ENCODE data around the gene KRT9. TPM values are rescaled to one million over a fixed set of nuclear protein-coding genes. Genes with fewer than 3 reads are reported as not detected.
"Not testable (repeated sequence)": the region's sequence is repeated elsewhere in the genome, so short reads cannot be mapped to it uniquely, and the experiment has no call there.

KRT9 gene
- total RNA-seq, 1 donor from 2014 or later, result 0.30 TPM

DNA sequence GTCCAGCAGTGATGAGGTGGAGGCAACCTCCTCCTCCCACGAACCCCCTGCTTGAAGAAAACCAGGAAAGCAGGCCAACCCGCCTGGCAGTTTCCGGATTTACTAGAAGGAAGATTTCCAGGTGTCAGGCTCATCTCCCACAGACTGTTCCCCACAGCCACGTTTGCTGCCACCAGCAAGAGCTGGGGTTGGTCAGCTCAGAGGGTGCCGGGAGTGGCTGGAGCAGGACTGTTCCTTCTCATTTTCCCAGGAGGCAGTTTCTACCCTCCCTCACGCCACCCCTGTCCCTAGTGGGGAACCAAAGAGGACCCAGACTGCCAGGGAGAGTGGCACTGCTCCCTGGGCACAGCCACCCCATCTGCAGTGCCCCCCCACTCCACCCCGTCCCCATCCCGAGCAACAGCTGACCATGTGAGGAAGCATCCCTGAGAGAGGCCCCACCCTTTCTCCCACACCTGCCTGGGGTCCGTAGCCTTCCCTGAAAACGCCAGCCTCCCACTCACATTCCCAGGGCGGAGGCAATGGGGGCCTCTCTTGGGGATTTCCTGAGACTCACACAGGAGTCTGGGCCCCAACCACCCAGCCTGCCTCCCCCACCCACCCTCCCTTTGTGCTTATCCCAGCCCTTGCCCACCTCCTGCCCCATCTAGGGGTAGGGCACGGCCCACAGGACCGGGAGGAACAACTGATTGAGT is 46.6 kb upstream of the KRT9 start:
- H3K36me3 Mint-ChIP-seq (ENCODE audit: unreplicated experiment), result no peaks in the 10 kb centered on the region
- no peaks in the 10 kb centered on the region for H3K9me3 Mint-ChIP-seq (ENCODE audit: unreplicated experiment)
- H3K4me1 Mint-ChIP-seq (ENCODE audit: unreplicated experiment), result peaks cover 38% of the 10 kb centered on the region
- DNase-seq (ENCODE audit: extremely low spot score, unreplicated experiment), result no peak
- H3K4me3 Mint-ChIP-seq (ENCODE audit: unreplicated experiment), result no peak overlapping the region
- TF ChIP-seq CTCF (IDR thresholded peaks at IDR 0.05), result no peak
- H3K27ac Mint-ChIP-seq (ENCODE audit: unreplicated experiment), result no peak overlapping the region
- peaks cover 2% of the 10 kb centered on the region for H3K27me3 Mint-ChIP-seq (ENCODE audit: unreplicated experiment)

DNA sequence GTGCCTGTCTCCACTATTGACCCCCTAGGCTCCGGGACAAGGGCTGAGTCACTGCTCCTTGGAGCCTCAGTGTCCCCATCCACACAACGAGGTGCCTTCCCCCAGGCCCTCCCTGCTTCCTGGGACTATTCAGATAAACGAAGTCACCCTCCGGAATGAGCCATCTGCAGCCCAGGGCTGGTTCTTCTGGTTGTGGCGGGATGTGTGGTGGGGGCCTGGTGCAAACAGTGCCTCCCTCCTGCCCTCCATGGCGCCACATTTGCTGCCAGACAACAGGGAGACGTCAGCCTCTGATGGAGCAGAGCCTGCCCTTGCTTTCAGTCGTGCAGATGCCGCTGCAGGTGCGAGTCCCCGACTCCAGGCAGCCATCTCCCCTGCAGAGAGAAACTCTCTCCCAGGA is 45.8 kb upstream of the KRT9 start:
- Mint-ChIP-seq H3K4me3 (ENCODE audit: unreplicated experiment) (no peak overlapping the region), H3K9me3 (ENCODE audit: unreplicated experiment) (no peaks in the 10 kb centered on the region), H3K4me1 (ENCODE audit: unreplicated experiment) (peaks cover 36% of the 10 kb centered on the region), H3K36me3 (ENCODE audit: unreplicated experiment) (no peaks in the 10 kb centered on the region), H3K27me3 (ENCODE audit: unreplicated experiment) (peaks cover 2% of the 10 kb centered on the region), H3K27ac (ENCODE audit: unreplicated experiment) (no peak overlapping the region)
- no peak for TF ChIP-seq CTCF (IDR thresholded peaks at IDR 0.05)
- DNase-seq (ENCODE audit: extremely low spot score, unreplicated experiment), result no peak

- TF ChIP-seq CTCF (IDR thresholded peaks at IDR 0.05), result no peak
- no peaks in the 10 kb centered on the region for H3K9me3 Mint-ChIP-seq (ENCODE audit: unreplicated experiment)
- DNase-seq (ENCODE audit: extremely low spot score, unreplicated experiment), result no peak
- no peak overlapping the region for H3K27ac Mint-ChIP-seq (ENCODE audit: unreplicated experiment)
- no peaks in the 10 kb centered on the region for H3K36me3 Mint-ChIP-seq (ENCODE audit: unreplicated experiment)
- peaks cover 2% of the 10 kb centered on the region for H3K27me3 Mint-ChIP-seq (ENCODE audit: unreplicated experiment)
- H3K4me1 Mint-ChIP-seq (ENCODE audit: unreplicated experiment), result peaks cover 34% of the 10 kb centered on the region
- no peak overlapping the region for H3K4me3 Mint-ChIP-seq (ENCODE audit: unreplicated experiment)
Measured at GRCh38 chr17:41617136-41617535, 45.3 kb upstream of the KRT9 start.

- H3K9me3 Mint-ChIP-seq (ENCODE audit: unreplicated experiment); DNase-seq (ENCODE audit: extremely low spot score, unreplicated experiment); H3K27me3 Mint-ChIP-seq (ENCODE audit: unreplicated experiment); H3K36me3 Mint-ChIP-seq (ENCODE audit: unreplicated experiment); H3K4me3 Mint-ChIP-seq (ENCODE audit: unreplicated experiment); H3K27ac Mint-ChIP-seq (ENCODE audit: unreplicated experiment): not testable (repeated sequence)
- peaks cover 28% of the 10 kb centered on the region for H3K4me1 Mint-ChIP-seq (ENCODE audit: unreplicated experiment)
Measured at GRCh38 chr17:41616486-41616885, 44.6 kb upstream of the KRT9 start.

DNA sequence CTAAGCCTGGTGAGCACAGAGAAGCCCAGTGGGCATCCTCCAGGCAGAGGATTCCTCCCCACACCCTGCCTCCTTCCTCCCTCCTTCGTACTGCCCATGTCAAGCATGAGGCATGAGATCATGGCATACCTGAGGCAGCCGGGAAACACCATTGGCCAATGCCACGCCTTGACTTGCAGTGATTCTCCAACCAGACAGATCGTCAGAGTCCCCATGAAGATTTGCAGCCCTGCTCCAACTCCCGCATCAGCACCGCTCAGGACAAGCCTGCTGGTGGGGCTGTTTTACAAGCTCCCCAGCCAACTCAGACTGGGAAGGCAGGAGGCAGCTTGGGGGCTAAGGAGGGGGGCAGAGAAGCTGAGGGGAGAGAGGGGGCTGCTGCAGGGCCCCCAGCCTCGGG is 43.6 kb upstream of the KRT9 start:
- peaks cover 2% of the 10 kb centered on the region for H3K27me3 Mint-ChIP-seq (ENCODE audit: unreplicated experiment)
- no peaks in the 10 kb centered on the region for H3K9me3 Mint-ChIP-seq (ENCODE audit: unreplicated experiment)
- no peaks in the 10 kb centered on the region for H3K36me3 Mint-ChIP-seq (ENCODE audit: unreplicated experiment)
- no peak for DNase-seq (ENCODE audit: extremely low spot score, unreplicated experiment)
- peaks cover 19% of the 10 kb centered on the region for H3K4me1 Mint-ChIP-seq (ENCODE audit: unreplicated experiment)
- H3K4me3 Mint-ChIP-seq (ENCODE audit: unreplicated experiment), result no peak overlapping the region
- no peak overlapping the region for H3K27ac Mint-ChIP-seq (ENCODE audit: unreplicated experiment)
- no peak for TF ChIP-seq CTCF (IDR thresholded peaks at IDR 0.05)

- H3K36me3 Mint-ChIP-seq (ENCODE audit: unreplicated experiment); H3K27me3 Mint-ChIP-seq (ENCODE audit: unreplicated experiment); H3K9me3 Mint-ChIP-seq (ENCODE audit: unreplicated experiment); H3K27ac Mint-ChIP-seq (ENCODE audit: unreplicated experiment); DNase-seq (ENCODE audit: extremely low spot score, unreplicated experiment); H3K4me3 Mint-ChIP-seq (ENCODE audit: unreplicated experiment): not testable (repeated sequence)
- peaks cover 18% of the 10 kb centered on the region for H3K4me1 Mint-ChIP-seq (ENCODE audit: unreplicated experiment)
Measured at GRCh38 chr17:41614767-41615166, 42.9 kb upstream of the KRT9 start.
